Measurements from ENCODE around the gene SERPINA3.
"Not testable (repeated sequence)": the region's sequence is repeated elsewhere in the genome, so short reads cannot be mapped to it uniquely, and the experiment has no call there.

Gene SERPINA3

GRCh38 chr14:94598816-94599655 lies 13.2 kb upstream of the SERPINA3 start:
- H3K9ac ChIP-seq (ENCODE audit: low read length): peak overlapping the region; percentile 71
- no peaks in the 10 kb centered on the region for H3K9me3 ChIP-seq (ENCODE audit: control insufficient read depth, low read length)
- H3K4me1 ChIP-seq (ENCODE audit: control insufficient read depth, insufficient read depth, low read length): peaks cover 49% of the 10 kb centered on the region
- H3K36me3 ChIP-seq (ENCODE audit: control insufficient read depth, insufficient read depth, low read length, severe bottlenecking): no peaks in the 10 kb centered on the region
- H3K27me3 ChIP-seq (replicated peaks; ENCODE audit: control insufficient read depth, insufficient read depth, low read length): no peaks in the 10 kb centered on the region
- peak; percentile 97 for DNase-seq (ENCODE audit: low read depth)
- H3K4me3 ChIP-seq (ENCODE audit: low read length): peak overlapping the region; percentile 50

- Histone ChIP-seq H3K4me1 (ENCODE audit: control insufficient read depth, insufficient read depth, low read length) (peaks cover 46% of the 10 kb centered on the region), H3K4me3 (ENCODE audit: low read length) (peak overlapping the region; percentile 50), H3K9me3 (ENCODE audit: control insufficient read depth, low read length) (no peaks in the 10 kb centered on the region), H3K9ac (ENCODE audit: low read length) (peak overlapping the region; percentile 71), H3K36me3 (ENCODE audit: control insufficient read depth, insufficient read depth, low read length, severe bottlenecking) (no peaks in the 10 kb centered on the region), H3K27me3 (replicated peaks; ENCODE audit: control insufficient read depth, insufficient read depth, low read length) (no peaks in the 10 kb centered on the region)
- no peak for DNase-seq (ENCODE audit: low read depth)
These were observed 12.6 kb upstream of the SERPINA3 start for GRCh38 chr14:94599656-94600004.

GRCh38 chr14:94600148-94600545 lies 12.0 kb upstream of the SERPINA3 start:
- DNase-seq (ENCODE audit: low read depth): no peak
- Histone ChIP-seq H3K9ac (ENCODE audit: low read length) (peak overlapping the region; percentile 71), H3K36me3 (ENCODE audit: control insufficient read depth, insufficient read depth, low read length, severe bottlenecking) (no peaks in the 10 kb centered on the region), H3K4me1 (ENCODE audit: control insufficient read depth, insufficient read depth, low read length) (peaks cover 48% of the 10 kb centered on the region), H3K27me3 (replicated peaks; ENCODE audit: control insufficient read depth, insufficient read depth, low read length) (no peaks in the 10 kb centered on the region), H3K4me3 (ENCODE audit: low read length) (no peak overlapping the region), H3K9me3 (ENCODE audit: control insufficient read depth, low read length) (no peaks in the 10 kb centered on the region)

- Histone ChIP-seq H3K27me3 (replicated peaks; ENCODE audit: control insufficient read depth, insufficient read depth, low read length) (no peaks in the 10 kb centered on the region), H3K36me3 (ENCODE audit: control insufficient read depth, insufficient read depth, low read length, severe bottlenecking) (no peaks in the 10 kb centered on the region), H3K4me3 (ENCODE audit: low read length) (peak overlapping the region; percentile 9), H3K4me1 (ENCODE audit: control insufficient read depth, insufficient read depth, low read length) (peaks cover 48% of the 10 kb centered on the region), H3K9me3 (ENCODE audit: control insufficient read depth, low read length) (no peaks in the 10 kb centered on the region), H3K9ac (ENCODE audit: low read length) (peak overlapping the region; percentile 78)
- peak; percentile 90 for DNase-seq (ENCODE audit: low read depth)
These were observed 10.3 kb upstream of the SERPINA3 start for GRCh38 chr14:94601884-94602391.

- Histone ChIP-seq H3K4me3 (ENCODE audit: low read length) (no peak overlapping the region), H3K9ac (ENCODE audit: low read length) (peak overlapping the region; percentile 78), H3K9me3 (ENCODE audit: control insufficient read depth, low read length) (no peaks in the 10 kb centered on the region), H3K4me1 (ENCODE audit: control insufficient read depth, insufficient read depth, low read length) (peaks cover 48% of the 10 kb centered on the region), H3K36me3 (ENCODE audit: control insufficient read depth, insufficient read depth, low read length, severe bottlenecking) (no peaks in the 10 kb centered on the region), H3K27me3 (replicated peaks; ENCODE audit: control insufficient read depth, insufficient read depth, low read length) (no peaks in the 10 kb centered on the region)
- no peak for DNase-seq (ENCODE audit: low read depth)
These were observed 9.5 kb upstream of the SERPINA3 start for GRCh38 chr14:94602722-94603121.

- Histone ChIP-seq H3K27me3 (replicated peaks; ENCODE audit: control insufficient read depth, insufficient read depth, low read length) (no peaks in the 10 kb centered on the region), H3K9ac (ENCODE audit: low read length) (no peak overlapping the region), H3K9me3 (ENCODE audit: control insufficient read depth, low read length) (no peaks in the 10 kb centered on the region), H3K4me3 (ENCODE audit: low read length) (no peak overlapping the region), H3K36me3 (ENCODE audit: control insufficient read depth, insufficient read depth, low read length, severe bottlenecking) (no peaks in the 10 kb centered on the region), H3K4me1 (ENCODE audit: control insufficient read depth, insufficient read depth, low read length) (peaks cover 26% of the 10 kb centered on the region)
- DNase-seq (ENCODE audit: low read depth): no peak
These were observed 6.8 kb upstream of the SERPINA3 start for GRCh38 chr14:94605361-94605760.

- H3K9ac ChIP-seq (ENCODE audit: low read length); DNase-seq (ENCODE audit: low read depth); H3K9me3 ChIP-seq (ENCODE audit: control insufficient read depth, low read length); H3K4me3 ChIP-seq (ENCODE audit: low read length); H3K36me3 ChIP-seq (ENCODE audit: control insufficient read depth, insufficient read depth, low read length, severe bottlenecking); H3K27me3 ChIP-seq (replicated peaks; ENCODE audit: control insufficient read depth, insufficient read depth, low read length): not testable (repeated sequence)
- peaks cover 24% of the 10 kb centered on the region for H3K4me1 ChIP-seq (ENCODE audit: control insufficient read depth, insufficient read depth, low read length)
These were observed 3.2 kb upstream of the SERPINA3 start for GRCh38 chr14:94608966-94609365.

- H3K4me3 ChIP-seq (ENCODE audit: low read length): no peak overlapping the region
- H3K9me3 ChIP-seq (ENCODE audit: control insufficient read depth, low read length): peaks cover 6% of the 10 kb centered on the region
- H3K27me3 ChIP-seq (replicated peaks; ENCODE audit: control insufficient read depth, insufficient read depth, low read length): peaks cover 4% of the 10 kb centered on the region
- H3K9ac ChIP-seq (ENCODE audit: low read length): no peak overlapping the region
- DNase-seq (ENCODE audit: low read depth): no peak
- no peaks in the 10 kb centered on the region for H3K36me3 ChIP-seq (ENCODE audit: control insufficient read depth, insufficient read depth, low read length, severe bottlenecking)
- H3K4me1 ChIP-seq (ENCODE audit: control insufficient read depth, insufficient read depth, low read length): peaks cover 21% of the 10 kb centered on the region
These were observed 1.0 kb upstream of the SERPINA3 start for GRCh38 chr14:94611179-94611578.

GRCh38 chr14:94612580-94613554 lies 676 bp downstream of the SERPINA3 start:
- Histone ChIP-seq H3K27me3 (replicated peaks; ENCODE audit: control insufficient read depth, insufficient read depth, low read length) (peaks cover 4% of the 10 kb centered on the region), H3K9me3 (ENCODE audit: control insufficient read depth, low read length) (peaks cover 23% of the 10 kb centered on the region), H3K9ac (ENCODE audit: low read length) (peak overlapping the region; percentile 60), H3K4me1 (ENCODE audit: control insufficient read depth, insufficient read depth, low read length) (peaks cover 21% of the 10 kb centered on the region), H3K4me3 (ENCODE audit: low read length) (peak overlapping the region; percentile 57), H3K36me3 (ENCODE audit: control insufficient read depth, insufficient read depth, low read length, severe bottlenecking) (no peaks in the 10 kb centered on the region)
- DNase-seq (ENCODE audit: low read depth): peak; percentile 60

- DNase-seq (ENCODE audit: low read depth): no peak
- peaks cover under 1% of the 10 kb centered on the region for H3K36me3 ChIP-seq (ENCODE audit: control insufficient read depth, insufficient read depth, low read length, severe bottlenecking)
- H3K4me3 ChIP-seq (ENCODE audit: low read length): no peak overlapping the region
- H3K9ac ChIP-seq (ENCODE audit: low read length): no peak overlapping the region
- peaks cover 34% of the 10 kb centered on the region for H3K9me3 ChIP-seq (ENCODE audit: control insufficient read depth, low read length)
- peaks cover 4% of the 10 kb centered on the region for H3K27me3 ChIP-seq (replicated peaks; ENCODE audit: control insufficient read depth, insufficient read depth, low read length)
- H3K4me1 ChIP-seq (ENCODE audit: control insufficient read depth, insufficient read depth, low read length): peaks cover 21% of the 10 kb centered on the region
These were observed 1.8 kb downstream of the SERPINA3 start for GRCh38 chr14:94613720-94614644.

Measured in adipocyte (in vitro differentiated cells).